ENCODE data around the gene BORCS6.

DNA sequence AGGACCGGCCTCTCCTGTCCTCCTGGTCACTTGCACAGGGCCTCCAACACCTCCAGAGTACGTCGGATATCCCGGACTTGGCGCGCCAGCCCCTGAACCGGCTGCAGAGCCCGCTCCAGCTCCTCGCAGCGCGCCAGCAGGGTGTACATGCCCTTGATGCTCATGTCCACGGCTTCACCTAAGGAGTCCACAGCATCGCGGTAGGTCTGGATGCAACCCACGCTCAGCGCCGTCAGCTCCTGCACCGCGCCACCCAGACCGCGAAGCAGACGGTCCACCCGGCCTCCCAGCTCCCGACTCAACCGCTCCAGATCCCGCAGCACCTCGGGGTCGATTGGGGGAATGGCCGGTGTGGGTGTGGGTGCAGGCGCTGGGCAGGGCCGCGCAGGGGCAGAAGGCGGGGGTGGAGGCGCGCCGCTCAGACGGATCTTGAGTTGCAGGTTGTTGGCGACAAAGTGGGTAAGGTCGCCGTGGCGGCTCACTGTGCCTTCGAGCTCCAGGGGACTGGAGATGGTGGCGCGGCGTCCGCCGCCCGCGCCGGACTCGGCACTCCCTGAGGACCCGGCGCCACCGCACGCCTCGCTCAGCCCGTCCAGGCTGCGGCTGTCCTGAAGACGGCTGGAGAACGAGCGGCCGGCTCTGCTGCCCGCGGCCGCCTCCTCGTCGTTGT, 804 bp downstream of the BORCS6 start:
- TF ChIP-seq, protein P1, sequence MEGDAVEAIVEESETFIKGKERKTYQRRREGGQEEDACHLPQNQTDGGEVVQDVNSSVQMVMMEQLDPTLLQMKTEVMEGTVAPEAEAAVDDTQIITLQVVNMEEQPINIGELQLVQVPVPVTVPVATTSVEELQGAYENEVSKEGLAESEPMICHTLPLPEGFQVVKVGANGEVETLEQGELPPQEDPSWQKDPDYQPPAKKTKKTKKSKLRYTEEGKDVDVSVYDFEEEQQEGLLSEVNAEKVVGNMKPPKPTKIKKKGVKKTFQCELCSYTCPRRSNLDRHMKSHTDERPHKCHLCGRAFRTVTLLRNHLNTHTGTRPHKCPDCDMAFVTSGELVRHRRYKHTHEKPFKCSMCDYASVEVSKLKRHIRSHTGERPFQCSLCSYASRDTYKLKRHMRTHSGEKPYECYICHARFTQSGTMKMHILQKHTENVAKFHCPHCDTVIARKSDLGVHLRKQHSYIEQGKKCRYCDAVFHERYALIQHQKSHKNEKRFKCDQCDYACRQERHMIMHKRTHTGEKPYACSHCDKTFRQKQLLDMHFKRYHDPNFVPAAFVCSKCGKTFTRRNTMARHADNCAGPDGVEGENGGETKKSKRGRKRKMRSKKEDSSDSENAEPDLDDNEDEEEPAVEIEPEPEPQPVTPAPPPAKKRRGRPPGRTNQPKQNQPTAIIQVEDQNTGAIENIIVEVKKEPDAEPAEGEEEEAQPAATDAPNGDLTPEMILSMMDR (IDR thresholded peaks at IDR 0.05; ENCODE audit: insufficient read depth, low read length, poor library complexity, severe bottlenecking): no peak
- TF ChIP-seq EZH2phosphoT487 (conservative IDR thresholded peaks at IDR 0.05; ENCODE audit: low read length): no peak

Measured in SU-DHL-6 (cell line).